WTC11 (cell line): ENCODE data around the gene RSL1D1.
"Not testable (repeated sequence)": the region's sequence is repeated elsewhere in the genome, so short reads cannot be mapped to it uniquely, and the experiment has no call there.

Experiments
- ATF6 ChIP-seq: sonication (generic); formaldehyde crosslinking; IDR thresholded peaks from 2 replicates; pipeline ENCODE4 v1.8.1; 2023; ENCODE audit warnings: mild to moderate bottlenecking, missing genetic modification reagents
- MXD4 ChIP-seq: fragments of 250-450 bp; sonication (Bioruptor Pico); IDR thresholded peaks from 2 replicates; pipeline ENCODE4 v1.8.0; 2021; ENCODE audit warnings: mild to moderate bottlenecking, moderate library complexity, borderline replicate concordance
- MYBL2 ChIP-seq: sonication (generic); formaldehyde crosslinking; IDR thresholded peaks from 2 replicates; pipeline ENCODE4 v1.8.1; 2023; ENCODE audit warnings: mild to moderate bottlenecking, moderate library complexity, missing genetic modification reagents
- NFATC4 ChIP-seq: fragments of 250-450 bp; sonication (Bioruptor Pico); IDR thresholded peaks from 2 replicates; pipeline ENCODE4 v1.9.0; 2021; ENCODE audit warnings: mild to moderate bottlenecking
- NR2C2 ChIP-seq: sonication (generic); formaldehyde crosslinking; IDR thresholded peaks from 2 replicates; pipeline ENCODE4 v1.8.0; 2022; ENCODE audit warnings: mild to moderate bottlenecking, missing genetic modification reagents
- SP1 ChIP-seq: sonication (generic); formaldehyde crosslinking; conservative IDR thresholded peaks from 2 replicates; pipeline ENCODE4 v1.8.1; 2022; ENCODE audit warnings: missing genetic modification reagents
- STAT6 ChIP-seq: sonication (generic); formaldehyde crosslinking; conservative IDR thresholded peaks from 2 replicates; pipeline ENCODE4 v1.8.1; 2023; ENCODE audit warnings: mild to moderate bottlenecking, low read depth, missing genetic modification reagents, moderate library complexity
- TEAD4 ChIP-seq: sonication (generic); formaldehyde crosslinking; IDR thresholded peaks from 2 replicates; pipeline ENCODE4 v1.8.0; 2022; ENCODE audit warnings: mild to moderate bottlenecking, missing genetic modification reagents
- USF2 ChIP-seq: sonication (generic); formaldehyde crosslinking; IDR thresholded peaks from 2 replicates; pipeline ENCODE4 v1.8.1; 2023; ENCODE audit warnings: mild to moderate bottlenecking, missing genetic modification reagents, moderate library complexity
- TF ChIP-seq, protein P1 (sequence below): fragments of 200-600 bp; IDR thresholded peaks from 2 replicates; pipeline ENCODE4 v1.8.0; 2022; ENCODE audit warnings: antibody characterized with exemption

DNA sequence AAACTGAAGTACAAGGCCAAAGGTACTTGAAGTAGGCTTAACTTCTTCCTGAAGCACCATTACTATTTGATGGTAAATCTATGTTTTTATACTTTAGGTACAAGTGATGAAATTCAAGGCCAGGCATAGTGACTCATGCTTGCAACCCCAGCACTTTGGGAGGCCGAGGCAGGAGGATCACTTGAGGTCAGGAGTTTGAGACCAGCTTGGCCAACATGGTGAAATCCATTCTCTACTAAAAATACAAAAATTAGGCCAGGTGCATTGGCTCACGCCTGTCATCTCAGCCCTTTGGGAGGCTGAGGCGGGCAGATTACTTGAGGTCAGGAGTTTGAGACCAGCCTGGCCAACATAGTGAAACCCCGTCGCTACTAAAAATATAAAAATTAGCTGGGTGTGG is 27.7 kb downstream of the RSL1D1 start:
- TF ChIP-seq, protein P1, sequence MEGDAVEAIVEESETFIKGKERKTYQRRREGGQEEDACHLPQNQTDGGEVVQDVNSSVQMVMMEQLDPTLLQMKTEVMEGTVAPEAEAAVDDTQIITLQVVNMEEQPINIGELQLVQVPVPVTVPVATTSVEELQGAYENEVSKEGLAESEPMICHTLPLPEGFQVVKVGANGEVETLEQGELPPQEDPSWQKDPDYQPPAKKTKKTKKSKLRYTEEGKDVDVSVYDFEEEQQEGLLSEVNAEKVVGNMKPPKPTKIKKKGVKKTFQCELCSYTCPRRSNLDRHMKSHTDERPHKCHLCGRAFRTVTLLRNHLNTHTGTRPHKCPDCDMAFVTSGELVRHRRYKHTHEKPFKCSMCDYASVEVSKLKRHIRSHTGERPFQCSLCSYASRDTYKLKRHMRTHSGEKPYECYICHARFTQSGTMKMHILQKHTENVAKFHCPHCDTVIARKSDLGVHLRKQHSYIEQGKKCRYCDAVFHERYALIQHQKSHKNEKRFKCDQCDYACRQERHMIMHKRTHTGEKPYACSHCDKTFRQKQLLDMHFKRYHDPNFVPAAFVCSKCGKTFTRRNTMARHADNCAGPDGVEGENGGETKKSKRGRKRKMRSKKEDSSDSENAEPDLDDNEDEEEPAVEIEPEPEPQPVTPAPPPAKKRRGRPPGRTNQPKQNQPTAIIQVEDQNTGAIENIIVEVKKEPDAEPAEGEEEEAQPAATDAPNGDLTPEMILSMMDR: not testable (repeated sequence)
- TF ChIP-seq NR2C2, ATF6, TEAD4, STAT6, SP1, NFATC4, MYBL2, MXD4, USF2 (CRISPR knock-in tag): not testable (repeated sequence)
